Activated T-cell treated with anti-CD3 and anti-CD28 coated beads, Interleukin-2, amount 50 U/mL, for 4 hours (primary cell): ENCODE data around the gene POLR3B. TPM values are rescaled to one million over a fixed set of nuclear protein-coding genes. Genes with fewer than 3 reads are reported as not detected.

Source experiments
- ATAC-seq, 2 donors: fragments of 200-7000 bp; cut with Tn5 transposase; one replicate each; pipeline ENCODE4 v1.10.0; 2021
- DNase-seq: peaks from one replicate; pipeline ENCODE4 v3.0.0-alpha.2; 2020
- H3K27me3 Mint-ChIP-seq: one replicate; pipeline ENCODE4 v1.8.0; 2021; ENCODE audit warnings: low read depth, mixed read lengths
- H3K36me3 Mint-ChIP-seq: one replicate; pipeline ENCODE4 v1.8.0; 2022; ENCODE audit warnings: mixed read lengths; ENCODE audit not compliant: insufficient read depth
- H3K4me1 Mint-ChIP-seq: one replicate; pipeline ENCODE4 v1.8.0; 2021; ENCODE audit warnings: low read depth, mixed read lengths
- H3K4me3 Mint-ChIP-seq: one replicate; pipeline ENCODE4 v1.8.0; 2021; ENCODE audit warnings: mild to moderate bottlenecking, moderate library complexity, mixed read lengths
- H3K9me3 Mint-ChIP-seq: one replicate; pipeline ENCODE4 v1.8.0; 2021; ENCODE audit warnings: mixed read lengths
- total RNA-seq, 3 donors: library from RNA; stranded (reverse); gene quantifications; one replicate each; pipeline ENCODE4 v1.2.1, GENCODE V29; 2021

POLR3B gene
- total RNA-seq, 3 donors from 2014 or later: 17.8 to 18.8 (median 18.2) TPM

GRCh38 chr12:106488884-106489283, 131.3 kb downstream of the POLR3B start:
- H3K36me3 Mint-ChIP-seq: peaks cover 16% of the 10 kb centered on the region
- no peaks in the 10 kb centered on the region for H3K27me3 Mint-ChIP-seq
- ATAC-seq: no peak
- no peaks in the 10 kb centered on the region for H3K9me3 Mint-ChIP-seq
- no peak overlapping the region for H3K4me3 Mint-ChIP-seq
- DNase-seq: no peak
- no peaks in the 10 kb centered on the region for H3K4me1 Mint-ChIP-seq

- ATAC-seq: no peak
- DNase-seq: no peak
- H3K4me3 Mint-ChIP-seq: no peak overlapping the region
- H3K9me3 Mint-ChIP-seq: no peaks in the 10 kb centered on the region
- H3K4me1 Mint-ChIP-seq: no peaks in the 10 kb centered on the region
- no peaks in the 10 kb centered on the region for H3K27me3 Mint-ChIP-seq
- peaks cover 10% of the 10 kb centered on the region for H3K36me3 Mint-ChIP-seq
Observed at GRCh38 chr12:106490264-106490663, 132.7 kb downstream of the POLR3B start.

GRCh38 chr12:106492857-106493256, 135.3 kb downstream of the POLR3B start:
- Mint-ChIP-seq H3K4me1 (no peaks in the 10 kb centered on the region), H3K27me3 (no peaks in the 10 kb centered on the region), H3K4me3 (no peak overlapping the region), H3K36me3 (peaks cover 21% of the 10 kb centered on the region), H3K9me3 (no peaks in the 10 kb centered on the region)
- DNase-seq (no peak), ATAC-seq (no peak)

GRCh38 chr12:106493531-106493930, 136.0 kb downstream of the POLR3B start:
- peaks cover 26% of the 10 kb centered on the region for H3K36me3 Mint-ChIP-seq
- H3K4me1 Mint-ChIP-seq: peaks cover 2% of the 10 kb centered on the region
- H3K4me3 Mint-ChIP-seq: no peak overlapping the region
- DNase-seq: no peak
- H3K9me3 Mint-ChIP-seq: no peaks in the 10 kb centered on the region
- no peaks in the 10 kb centered on the region for H3K27me3 Mint-ChIP-seq
- ATAC-seq: no peak

- no peaks in the 10 kb centered on the region for H3K27me3 Mint-ChIP-seq
- no peak overlapping the region for H3K4me3 Mint-ChIP-seq
- DNase-seq: no peak
- H3K36me3 Mint-ChIP-seq: peaks cover 37% of the 10 kb centered on the region
- H3K9me3 Mint-ChIP-seq: no peaks in the 10 kb centered on the region
- ATAC-seq: no peak
- H3K4me1 Mint-ChIP-seq: peaks cover 2% of the 10 kb centered on the region
Observed at GRCh38 chr12:106495354-106495965, 137.9 kb downstream of the POLR3B start.

GRCh38 chr12:106498056-106498455, 140.5 kb downstream of the POLR3B start:
- Mint-ChIP-seq H3K4me1 (peaks cover 2% of the 10 kb centered on the region), H3K9me3 (no peaks in the 10 kb centered on the region), H3K36me3 (peaks cover 48% of the 10 kb centered on the region), H3K27me3 (no peaks in the 10 kb centered on the region), H3K4me3 (no peak overlapping the region)
- DNase-seq (no peak), ATAC-seq (no peak)

- Mint-ChIP-seq H3K9me3 (no peaks in the 10 kb centered on the region), H3K36me3 (peaks cover 53% of the 10 kb centered on the region), H3K27me3 (no peaks in the 10 kb centered on the region), H3K4me1 (peaks cover 2% of the 10 kb centered on the region), H3K4me3 (no peak overlapping the region)
- ATAC-seq: no peak
- no peak for DNase-seq
Observed at GRCh38 chr12:106499628-106500027, 142.1 kb downstream of the POLR3B start.

GRCh38 chr12:106506691-106507090, 149.1 kb downstream of the POLR3B start:
- H3K4me1 Mint-ChIP-seq: no peaks in the 10 kb centered on the region
- ATAC-seq (no peak), DNase-seq (no peak)
- no peak overlapping the region for H3K4me3 Mint-ChIP-seq
- no peaks in the 10 kb centered on the region for H3K9me3 Mint-ChIP-seq
- H3K36me3 Mint-ChIP-seq: peaks cover 41% of the 10 kb centered on the region
- H3K27me3 Mint-ChIP-seq: no peaks in the 10 kb centered on the region

GRCh38 chr12:106508966-106509365, 151.4 kb downstream of the POLR3B start:
- no peaks in the 10 kb centered on the region for H3K27me3 Mint-ChIP-seq
- no peaks in the 10 kb centered on the region for H3K4me1 Mint-ChIP-seq
- peaks cover 34% of the 10 kb centered on the region for H3K36me3 Mint-ChIP-seq
- no peaks in the 10 kb centered on the region for H3K9me3 Mint-ChIP-seq
- H3K4me3 Mint-ChIP-seq: no peak overlapping the region
- DNase-seq (no peak), ATAC-seq (no peak)

GRCh38 chr12:106511365-106511764, 153.8 kb downstream of the POLR3B start:
- no peak for ATAC-seq
- Mint-ChIP-seq H3K4me3 (no peak overlapping the region), H3K36me3 (peaks cover 20% of the 10 kb centered on the region), H3K4me1 (no peaks in the 10 kb centered on the region), H3K9me3 (no peaks in the 10 kb centered on the region), H3K27me3 (no peaks in the 10 kb centered on the region)
- DNase-seq: no peak

- Mint-ChIP-seq H3K4me3 (no peak overlapping the region), H3K36me3 (no peaks in the 10 kb centered on the region), H3K4me1 (no peaks in the 10 kb centered on the region), H3K27me3 (peaks cover 8% of the 10 kb centered on the region), H3K9me3 (no peaks in the 10 kb centered on the region)
- ATAC-seq (no peak), DNase-seq (no peak)
Observed at GRCh38 chr12:106517314-106517713, 159.8 kb downstream of the POLR3B start.

GRCh38 chr12:106519607-106520021, 162.1 kb downstream of the POLR3B start:
- Mint-ChIP-seq H3K9me3 (no peaks in the 10 kb centered on the region), H3K4me3 (no peak overlapping the region), H3K27me3 (peaks cover 12% of the 10 kb centered on the region), H3K4me1 (no peaks in the 10 kb centered on the region), H3K36me3 (no peaks in the 10 kb centered on the region)
- DNase-seq (no peak), ATAC-seq (no peak)

- no peaks in the 10 kb centered on the region for H3K36me3 Mint-ChIP-seq
- ATAC-seq (no peak), DNase-seq (no peak)
- no peak overlapping the region for H3K4me3 Mint-ChIP-seq
- H3K4me1 Mint-ChIP-seq: no peaks in the 10 kb centered on the region
- no peaks in the 10 kb centered on the region for H3K9me3 Mint-ChIP-seq
- H3K27me3 Mint-ChIP-seq: peaks cover 12% of the 10 kb centered on the region
Observed at GRCh38 chr12:106521901-106522300, 164.4 kb downstream of the POLR3B start.

GRCh38 chr12:106522708-106523107, 165.2 kb downstream of the POLR3B start:
- no peak for DNase-seq
- H3K4me3 Mint-ChIP-seq: no peak overlapping the region
- H3K9me3 Mint-ChIP-seq: no peaks in the 10 kb centered on the region
- peaks cover 12% of the 10 kb centered on the region for H3K27me3 Mint-ChIP-seq
- H3K36me3 Mint-ChIP-seq: no peaks in the 10 kb centered on the region
- ATAC-seq: no peak
- H3K4me1 Mint-ChIP-seq: no peaks in the 10 kb centered on the region

GRCh38 chr12:106527356-106527755, 169.8 kb downstream of the POLR3B start:
- Mint-ChIP-seq H3K36me3 (no peaks in the 10 kb centered on the region), H3K4me1 (no peaks in the 10 kb centered on the region), H3K27me3 (peaks cover 5% of the 10 kb centered on the region), H3K9me3 (peaks cover 5% of the 10 kb centered on the region), H3K4me3 (no peak overlapping the region)
- DNase-seq (no peak), ATAC-seq (no peak)
